Measurements from ENCODE around the gene MRC2.

GRCh38 chr17:62676231-62676943, 48.9 kb downstream of the MRC2 start:
- TF ChIP-seq CTCF (IDR thresholded peaks at IDR 0.05), result no peak
- TF ChIP-seq POLR2A (IDR thresholded peaks at IDR 0.05), result no peak

Data from tibial nerve (tissue), 3 donors.